ENCODE data around the gene SLC10A1. TPM values are rescaled to one million over a fixed set of nuclear protein-coding genes. Genes with fewer than 3 reads are reported as not detected.

The SLC10A1 gene
- total and polyA plus RNA-seq, 4 donors: 1.1 to 77.3 (median 60.3) TPM

DNA sequence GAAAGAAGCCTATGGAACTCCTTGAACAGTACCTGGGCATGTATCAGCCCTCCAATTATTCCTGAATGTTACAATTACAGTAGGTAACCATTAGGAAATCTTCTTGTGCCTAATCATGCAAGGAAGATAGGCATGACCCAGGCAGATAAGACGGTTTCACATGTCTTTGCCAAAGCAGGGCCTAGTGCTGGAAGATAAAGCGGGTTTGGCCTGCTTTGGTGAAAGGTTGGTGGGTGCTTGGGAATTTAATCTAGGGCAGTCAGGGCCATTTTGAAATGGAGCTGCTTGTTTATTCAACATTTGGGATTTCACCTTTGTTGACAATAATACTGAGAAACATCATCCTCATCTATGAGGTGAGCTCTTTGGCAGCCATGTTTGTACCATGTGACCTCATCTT is 42.6 kb downstream of the SLC10A1 start:
- Histone ChIP-seq H3K27ac (ENCODE audit: low read depth in 1 of 2, low read length in 2 of 2) (no peak overlapping the region), H3K36me3 (ENCODE audit: control insufficient read depth in 4 of 4, insufficient read depth in 3 of 4, low read depth in 1 of 4, low read length in 3 of 4) (no peaks in the 10 kb centered on the region), H3K9ac (ENCODE audit: low read depth in 1 of 2, low read length in 2 of 2) (no peak overlapping the region), H3K4me3 (ENCODE audit: low read depth in 1 of 3, low read length in 3 of 3) (no peak overlapping the region), H3K9me3 (ENCODE audit: control insufficient read depth in 4 of 4, low read length in 3 of 4) (no peaks in the 10 kb centered on the region), H3K4me1 (ENCODE audit: control insufficient read depth in 4 of 4, insufficient read depth in 4 of 4, low read length in 3 of 4) (peaks cover 5 to 13% (median 11%) of the 10 kb centered on the region in 4 donors), H3K27me3 (ENCODE audit: control insufficient read depth in 4 of 4, insufficient read depth in 4 of 4, low read length in 3 of 4) (no peaks in the 10 kb centered on the region)
- no peak for TF ChIP-seq GABPA (IDR thresholded peaks at IDR 0.05 in 1 of 2, conservative IDR thresholded peaks at IDR 0.05 in 1 of 2)
- no peak for TF ChIP-seq TAF1 (conservative IDR thresholded peaks at IDR 0.05)
- TF ChIP-seq CTCF (IDR thresholded peaks at IDR 0.05; ENCODE audit: low read depth, low read length, missing input control): no peak
- TF ChIP-seq, protein P1, sequence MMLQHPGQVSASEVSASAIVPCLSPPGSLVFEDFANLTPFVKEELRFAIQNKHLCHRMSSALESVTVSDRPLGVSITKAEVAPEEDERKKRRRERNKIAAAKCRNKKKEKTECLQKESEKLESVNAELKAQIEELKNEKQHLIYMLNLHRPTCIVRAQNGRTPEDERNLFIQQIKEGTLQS (IDR thresholded peaks at IDR 0.05): no peak
- TF ChIP-seq SP1 (IDR thresholded peaks at IDR 0.05): no peak
- no peak for TF ChIP-seq EGR1 (IDR thresholded peaks at IDR 0.05; ENCODE audit: low read depth in 2 of 2)
- TF ChIP-seq REST (IDR thresholded peaks at IDR 0.05): no peak
- TF ChIP-seq YY1 (IDR thresholded peaks at IDR 0.05): no peak
- TF ChIP-seq RXRA (IDR thresholded peaks at IDR 0.05): no peak
- WGBS: 98% methylated on average over 2 of the region's 2 CpGs
- no peak for DNase-seq (ENCODE audit: low spot score)

DNA sequence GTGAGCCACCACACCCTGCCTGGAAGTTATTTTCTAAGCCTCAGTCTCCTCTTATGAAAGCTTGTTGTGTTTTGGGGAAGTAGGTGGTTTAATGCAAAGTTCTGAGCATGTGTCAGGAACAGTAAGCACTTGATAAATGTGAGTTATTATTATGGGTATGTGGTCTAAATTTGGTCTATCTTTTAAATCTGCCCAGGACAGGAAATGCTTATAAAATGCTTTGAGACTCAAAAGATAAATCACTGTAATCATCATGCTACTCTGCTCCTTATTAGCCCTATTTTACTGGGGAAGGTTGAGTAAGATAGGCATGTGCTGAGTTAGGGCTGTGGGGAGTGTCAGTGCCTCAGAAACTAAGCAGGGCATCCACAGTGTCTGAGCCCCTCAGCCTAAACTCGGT is 43.2 kb downstream of the SLC10A1 start:
- Histone ChIP-seq H3K36me3 (ENCODE audit: control insufficient read depth in 4 of 4, insufficient read depth in 3 of 4, low read depth in 1 of 4, low read length in 3 of 4) (no peaks in the 10 kb centered on the region), H3K9ac (ENCODE audit: low read depth in 1 of 2, low read length in 2 of 2) (no peak overlapping the region), H3K27me3 (ENCODE audit: control insufficient read depth in 4 of 4, insufficient read depth in 4 of 4, low read length in 3 of 4) (no peaks in the 10 kb centered on the region), H3K9me3 (ENCODE audit: control insufficient read depth in 4 of 4, low read length in 3 of 4) (no peaks in the 10 kb centered on the region), H3K4me3 (ENCODE audit: low read depth in 1 of 3, low read length in 3 of 3) (no peak overlapping the region), H3K4me1 (ENCODE audit: control insufficient read depth in 4 of 4, insufficient read depth in 4 of 4, low read length in 3 of 4) (peaks cover 6 to 13% (median 11%) of the 10 kb centered on the region in 4 donors), H3K27ac (ENCODE audit: low read depth in 1 of 2, low read length in 2 of 2) (no peak overlapping the region)
- 93% methylated on average over 1 of the region's 1 CpG for WGBS
- TF ChIP-seq FOXA2 (IDR thresholded peaks at IDR 0.05): no peak
- TF ChIP-seq YY1 (IDR thresholded peaks at IDR 0.05): no peak
- no peak for TF ChIP-seq RXRA (IDR thresholded peaks at IDR 0.05)
- no peak for TF ChIP-seq HNF4A (conservative IDR thresholded peaks at IDR 0.05)
- TF ChIP-seq HNF4G (IDR thresholded peaks at IDR 0.05): no peak
- TF ChIP-seq REST (IDR thresholded peaks at IDR 0.05): no peak
- TF ChIP-seq GABPA (IDR thresholded peaks at IDR 0.05 in 1 of 2, conservative IDR thresholded peaks at IDR 0.05 in 1 of 2): no peak
- TF ChIP-seq RAD21 (IDR thresholded peaks at IDR 0.05): no peak
- TF ChIP-seq TAF1 (conservative IDR thresholded peaks at IDR 0.05): no peak
- TF ChIP-seq EGR1 (IDR thresholded peaks at IDR 0.05; ENCODE audit: low read depth in 2 of 2): no peak
- TF ChIP-seq CTCF (IDR thresholded peaks at IDR 0.05; ENCODE audit: low read depth, low read length, missing input control): no peak
- TF ChIP-seq, protein P2, sequence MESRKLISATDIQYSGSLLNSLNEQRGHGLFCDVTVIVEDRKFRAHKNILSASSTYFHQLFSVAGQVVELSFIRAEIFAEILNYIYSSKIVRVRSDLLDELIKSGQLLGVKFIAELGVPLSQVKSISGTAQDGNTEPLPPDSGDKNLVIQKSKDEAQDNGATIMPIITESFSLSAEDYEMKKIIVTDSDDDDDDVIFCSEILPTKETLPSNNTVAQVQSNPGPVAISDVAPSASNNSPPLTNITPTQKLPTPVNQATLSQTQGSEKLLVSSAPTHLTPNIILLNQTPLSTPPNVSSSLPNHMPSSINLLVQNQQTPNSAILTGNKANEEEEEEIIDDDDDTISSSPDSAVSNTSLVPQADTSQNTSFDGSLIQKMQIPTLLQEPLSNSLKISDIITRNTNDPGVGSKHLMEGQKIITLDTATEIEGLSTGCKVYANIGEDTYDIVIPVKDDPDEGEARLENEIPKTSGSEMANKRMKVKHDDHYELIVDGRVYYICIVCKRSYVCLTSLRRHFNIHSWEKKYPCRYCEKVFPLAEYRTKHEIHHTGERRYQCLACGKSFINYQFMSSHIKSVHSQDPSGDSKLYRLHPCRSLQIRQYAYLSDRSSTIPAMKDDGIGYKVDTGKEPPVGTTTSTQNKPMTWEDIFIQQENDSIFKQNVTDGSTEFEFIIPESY (IDR thresholded peaks at IDR 0.05): no peak
- TF ChIP-seq FOXA1 (IDR thresholded peaks at IDR 0.05): no peak
- TF ChIP-seq JUND (IDR thresholded peaks at IDR 0.05): no peak
- TF ChIP-seq SP1 (IDR thresholded peaks at IDR 0.05): no peak
- no peak for DNase-seq (ENCODE audit: low spot score)
